OCI-LY3 (cell line): ENCODE measurements around the gene MYO16.

Experiments
- H2AFZ ChIP-seq: fragments of 200-600, 300-600 bp; shearing (Covaris generic); 2 replicates; pipeline ENCODE4 v1.6.0; 2014; ENCODE audit warnings: antibody characterized with exemption, low read depth, low read length
- H3K27ac ChIP-seq: fragments of 200-600, 300-600 bp; sonication (generic); 2 replicates; pipeline ENCODE4 v1.5.1; 2014; ENCODE audit warnings: mild to moderate bottlenecking, low read length, moderate library complexity, mixed read lengths
- H3K27me3 ChIP-seq: fragments of 200-600, 300-600 bp; sonication (generic); 2 replicates; pipeline ENCODE4 v1.6.1; 2014; ENCODE audit warnings: low read depth, low read length, mixed read lengths
- H3K36me3 ChIP-seq: fragments of 200-600, 300-600 bp; sonication (generic); replicated peaks from 2 replicates; pipeline ENCODE3; 2014; ENCODE audit warnings: low read depth, low read length, mixed read lengths
- H3K4me1 ChIP-seq: fragments of 300-600, 200-600 bp; sonication (generic); 2 replicates; pipeline ENCODE4 v1.6.1; 2014; ENCODE audit warnings: low read length, mixed read lengths
- H3K4me2 ChIP-seq: fragments of 200-600, 300-600 bp; sonication (generic); 2 replicates; pipeline ENCODE4 v1.6.1; 2014; ENCODE audit warnings: low read length, mixed read lengths
- H3K4me3 ChIP-seq: fragments of 300-600, 200-600 bp; sonication (generic); 2 replicates; pipeline ENCODE4 v1.5.1; 2014; ENCODE audit warnings: antibody characterized with exemption, mild to moderate bottlenecking, low read length, moderate library complexity
- H3K79me2 ChIP-seq: fragments of 300-600, 200-600 bp; shearing (Covaris generic); 2 replicates; pipeline ENCODE4 v1.6.1; 2014; ENCODE audit warnings: mild to moderate bottlenecking, low read length, mixed read lengths
- H3K9ac ChIP-seq: fragments of 300-600, 200-600 bp; shearing (Covaris generic); 2 replicates; pipeline ENCODE4 v1.6.0; 2014; ENCODE audit warnings: mild to moderate bottlenecking, low read length, moderate library complexity
- H3K9me3 ChIP-seq: fragments of 200-600, 300-600 bp; shearing (Covaris generic); 2 replicates; pipeline ENCODE4 v1.6.1; 2014; ENCODE audit warnings: low read length, mixed read lengths; ENCODE audit not compliant: insufficient read depth
- H4K20me1 ChIP-seq: fragments of 200-600, 300-600 bp; sonication (generic); 2 replicates; pipeline ENCODE4 v1.6.1; 2016; ENCODE audit warnings: low read length, mixed read lengths; ENCODE audit not compliant: insufficient read depth
- EZH2phosphoT487 ChIP-seq: fragments of 200-600 bp; shearing (Covaris generic); IDR thresholded peaks from 2 replicates; pipeline ENCODE4 v1.6.1; 2018; ENCODE audit warnings: antibody characterized with exemption, mixed run types, low read depth
- TF ChIP-seq, protein P1 (sequence below): fragments of 200-600, 300-600 bp; sonication (generic); IDR thresholded peaks from 2 replicates; pipeline ENCODE4 v1.5.1; 2014; ENCODE audit warnings: antibody characterized with exemption, low read length, low read depth

Gene MYO16

DNA sequence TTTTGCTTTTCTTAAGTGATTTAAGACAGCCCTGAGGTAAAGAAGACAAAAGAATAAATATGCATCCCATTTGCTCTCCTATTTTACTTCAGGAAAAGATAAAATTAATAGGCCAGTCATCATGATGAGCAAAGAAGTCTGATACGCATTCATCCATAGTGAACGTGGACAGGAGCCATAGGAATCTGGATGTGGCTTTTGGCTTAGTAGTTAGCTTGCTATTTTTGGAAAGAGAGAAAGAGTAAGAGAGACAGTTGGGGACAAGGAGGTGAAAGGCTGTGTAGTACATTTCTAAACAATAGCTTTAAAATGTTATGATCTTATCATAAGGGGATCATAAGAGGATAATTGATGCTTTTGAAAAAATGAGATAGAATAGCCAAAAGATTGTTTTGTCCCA, 611.7 kb downstream of the MYO16 start:
- H3K4me3 ChIP-seq, result no peak overlapping the region
- H3K36me3 ChIP-seq, result no peaks in the 10 kb centered on the region
- H3K27ac ChIP-seq, result no peak overlapping the region
- no peak overlapping the region for H3K4me2 ChIP-seq
- H2AFZ ChIP-seq, result no peak overlapping the region
- TF ChIP-seq EZH2phosphoT487, result no peak
- TF ChIP-seq, protein P1, sequence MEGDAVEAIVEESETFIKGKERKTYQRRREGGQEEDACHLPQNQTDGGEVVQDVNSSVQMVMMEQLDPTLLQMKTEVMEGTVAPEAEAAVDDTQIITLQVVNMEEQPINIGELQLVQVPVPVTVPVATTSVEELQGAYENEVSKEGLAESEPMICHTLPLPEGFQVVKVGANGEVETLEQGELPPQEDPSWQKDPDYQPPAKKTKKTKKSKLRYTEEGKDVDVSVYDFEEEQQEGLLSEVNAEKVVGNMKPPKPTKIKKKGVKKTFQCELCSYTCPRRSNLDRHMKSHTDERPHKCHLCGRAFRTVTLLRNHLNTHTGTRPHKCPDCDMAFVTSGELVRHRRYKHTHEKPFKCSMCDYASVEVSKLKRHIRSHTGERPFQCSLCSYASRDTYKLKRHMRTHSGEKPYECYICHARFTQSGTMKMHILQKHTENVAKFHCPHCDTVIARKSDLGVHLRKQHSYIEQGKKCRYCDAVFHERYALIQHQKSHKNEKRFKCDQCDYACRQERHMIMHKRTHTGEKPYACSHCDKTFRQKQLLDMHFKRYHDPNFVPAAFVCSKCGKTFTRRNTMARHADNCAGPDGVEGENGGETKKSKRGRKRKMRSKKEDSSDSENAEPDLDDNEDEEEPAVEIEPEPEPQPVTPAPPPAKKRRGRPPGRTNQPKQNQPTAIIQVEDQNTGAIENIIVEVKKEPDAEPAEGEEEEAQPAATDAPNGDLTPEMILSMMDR, result no peak
- H3K79me2 ChIP-seq, result no peaks in the 10 kb centered on the region
- H3K9me3 ChIP-seq, result no peaks in the 10 kb centered on the region; the same call in 1 of the 2 replicates
- H4K20me1 ChIP-seq, result no peaks in the 10 kb centered on the region
- H3K9ac ChIP-seq, result no peak overlapping the region
- H3K4me1 ChIP-seq, result peaks cover 4% of the 10 kb centered on the region; the same call in 1 of the 2 replicates
- no peaks in the 10 kb centered on the region for H3K27me3 ChIP-seq

GRCh38 chr13:109243311-109243951, 614.0 kb downstream of the MYO16 start:
- Histone ChIP-seq H3K36me3 (no peaks in the 10 kb centered on the region), H3K4me1 (peaks cover 4% of the 10 kb centered on the region; the same call in 1 of the 2 replicates), H3K4me3 (no peak overlapping the region), H3K27me3 (no peaks in the 10 kb centered on the region), H3K79me2 (no peaks in the 10 kb centered on the region), H3K27ac (no peak overlapping the region), H2AFZ (no peak overlapping the region), H3K4me2 (no peak overlapping the region), H3K9me3 (no peaks in the 10 kb centered on the region; the same call in 1 of the 2 replicates), H3K9ac (no peak overlapping the region), H4K20me1 (no peaks in the 10 kb centered on the region)
- TF ChIP-seq, protein P1, result no peak
- no peak for TF ChIP-seq EZH2phosphoT487

DNA sequence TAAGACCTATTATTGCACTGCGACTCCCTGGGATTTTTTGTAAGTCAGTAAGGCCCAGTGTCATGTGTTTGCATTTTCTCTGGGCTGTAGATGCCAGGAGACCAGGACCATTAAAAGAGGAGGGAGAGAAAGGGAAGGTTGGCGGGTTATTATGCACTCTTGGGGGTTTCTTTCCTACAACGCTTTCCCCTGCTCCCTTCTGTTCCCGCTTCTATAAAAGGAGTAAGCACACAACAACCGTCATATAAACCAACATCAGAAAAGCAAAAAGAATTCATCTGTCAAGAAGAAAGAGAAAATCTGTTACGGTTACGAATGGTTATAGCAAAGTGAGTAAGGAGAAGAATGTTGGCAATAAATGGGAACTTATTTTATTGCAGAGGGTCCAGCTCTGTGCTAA, 615.2 kb downstream of the MYO16 start:
- Histone ChIP-seq H3K27ac (no peak overlapping the region), H3K4me3 (no peak overlapping the region), H3K4me2 (no peak overlapping the region), H3K9ac (no peak overlapping the region), H2AFZ (no peak overlapping the region), H3K36me3 (no peaks in the 10 kb centered on the region), H3K4me1 (peaks cover 4% of the 10 kb centered on the region; the same call in 1 of the 2 replicates), H3K9me3 (no peaks in the 10 kb centered on the region; the same call in 1 of the 2 replicates), H4K20me1 (no peaks in the 10 kb centered on the region), H3K79me2 (no peaks in the 10 kb centered on the region), H3K27me3 (no peaks in the 10 kb centered on the region)
- TF ChIP-seq, protein P1, result no peak
- no peak for TF ChIP-seq EZH2phosphoT487

- no peaks in the 10 kb centered on the region for H3K27me3 ChIP-seq
- H3K27ac ChIP-seq, result no peak overlapping the region
- TF ChIP-seq, protein P1, result no peak
- TF ChIP-seq EZH2phosphoT487, result no peak
- H4K20me1 ChIP-seq, result no peaks in the 10 kb centered on the region
- H3K9ac ChIP-seq, result no peak overlapping the region
- no peaks in the 10 kb centered on the region for H3K79me2 ChIP-seq
- no peak overlapping the region for H3K4me3 ChIP-seq
- no peaks in the 10 kb centered on the region; the same call in 1 of the 2 replicates for H3K9me3 ChIP-seq
- H3K4me1 ChIP-seq, result no peaks in the 10 kb centered on the region
- H2AFZ ChIP-seq, result no peak overlapping the region
- H3K36me3 ChIP-seq, result no peaks in the 10 kb centered on the region
- H3K4me2 ChIP-seq, result no peak overlapping the region
Measured at GRCh38 chr13:109246001-109246400, 616.6 kb downstream of the MYO16 start.
